ENCODE results near the gene HELLS. TPM values are rescaled to one million over a fixed set of nuclear protein-coding genes. Genes with fewer than 3 reads are reported as not detected.
A peak's percentile ranks its signal among the peaks of the same experiment; 100 is the strongest.
"Not testable (repeated sequence)": the region's sequence is repeated elsewhere in the genome, so short reads cannot be mapped to it uniquely, and the experiment has no call there.

Gene HELLS
- total RNA-seq, 1 donor from 2014 or later = 25.1 TPM

DNA sequence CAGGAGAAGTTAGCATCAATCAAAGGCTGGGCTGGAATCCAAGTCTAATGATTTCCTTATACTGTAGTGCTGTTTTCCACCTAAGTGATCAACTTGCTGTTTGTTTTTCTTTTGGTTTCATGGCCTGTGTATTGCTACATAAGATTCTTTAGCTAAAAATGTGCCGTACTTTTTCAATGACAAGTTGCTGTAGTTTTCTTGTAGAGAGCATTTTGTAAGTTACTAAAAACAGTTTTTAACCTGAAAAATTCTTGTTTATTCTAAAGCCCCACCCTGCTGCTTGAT lies 1.3 kb downstream of the HELLS start:
- Histone ChIP-seq H3K4me3 (peak overlapping the region in 1 of 2 donors; percentile 83), H3K4me1 (peaks cover 0 to 11% of the 10 kb centered on the region in 2 donors), H3K9me3 (no peaks in the 10 kb centered on the region), H3K27me3 (no peaks in the 10 kb centered on the region), H3K36me3 (no peaks in the 10 kb centered on the region), H3K27ac (no peak overlapping the region)
- DNase-seq (ENCODE audit: low spot score in 2 of 2) = no peak
- intact Hi-C loops (cut with DNase I) = no loop called here
- TF ChIP-seq, protein P1, sequence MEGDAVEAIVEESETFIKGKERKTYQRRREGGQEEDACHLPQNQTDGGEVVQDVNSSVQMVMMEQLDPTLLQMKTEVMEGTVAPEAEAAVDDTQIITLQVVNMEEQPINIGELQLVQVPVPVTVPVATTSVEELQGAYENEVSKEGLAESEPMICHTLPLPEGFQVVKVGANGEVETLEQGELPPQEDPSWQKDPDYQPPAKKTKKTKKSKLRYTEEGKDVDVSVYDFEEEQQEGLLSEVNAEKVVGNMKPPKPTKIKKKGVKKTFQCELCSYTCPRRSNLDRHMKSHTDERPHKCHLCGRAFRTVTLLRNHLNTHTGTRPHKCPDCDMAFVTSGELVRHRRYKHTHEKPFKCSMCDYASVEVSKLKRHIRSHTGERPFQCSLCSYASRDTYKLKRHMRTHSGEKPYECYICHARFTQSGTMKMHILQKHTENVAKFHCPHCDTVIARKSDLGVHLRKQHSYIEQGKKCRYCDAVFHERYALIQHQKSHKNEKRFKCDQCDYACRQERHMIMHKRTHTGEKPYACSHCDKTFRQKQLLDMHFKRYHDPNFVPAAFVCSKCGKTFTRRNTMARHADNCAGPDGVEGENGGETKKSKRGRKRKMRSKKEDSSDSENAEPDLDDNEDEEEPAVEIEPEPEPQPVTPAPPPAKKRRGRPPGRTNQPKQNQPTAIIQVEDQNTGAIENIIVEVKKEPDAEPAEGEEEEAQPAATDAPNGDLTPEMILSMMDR (IDR thresholded peaks at IDR 0.05) = no peak

DNA sequence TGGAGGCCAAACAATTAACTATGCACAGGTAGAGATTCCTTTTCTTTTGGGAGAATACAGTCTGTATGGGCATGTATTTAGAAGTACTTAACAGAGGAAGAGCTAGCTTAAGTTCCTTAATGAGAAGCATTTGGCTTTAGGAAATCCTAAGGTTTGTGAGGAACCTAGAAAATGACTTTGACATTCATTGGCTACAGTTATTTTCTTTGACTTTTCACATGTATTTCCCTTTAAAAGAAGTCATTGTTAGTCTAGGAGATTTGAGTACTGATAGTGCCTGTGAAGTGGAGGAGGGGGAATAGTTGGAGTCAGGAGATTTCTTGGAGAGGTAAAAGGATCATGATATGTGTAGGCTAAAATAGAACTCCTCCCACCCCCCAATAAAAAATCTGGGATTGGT lies 3.6 kb downstream of the HELLS start:
- Histone ChIP-seq H3K27ac (no peak overlapping the region), H3K4me3 (no peak overlapping the region), H3K36me3 (no peaks in the 10 kb centered on the region), H3K9me3 (no peaks in the 10 kb centered on the region), H3K4me1 (peaks cover 0 to 11% of the 10 kb centered on the region in 2 donors), H3K27me3 (no peaks in the 10 kb centered on the region)
- intact Hi-C loops (cut with DNase I) = no loop called here
- TF ChIP-seq, protein P1 (IDR thresholded peaks at IDR 0.05) = no peak
- no peak for DNase-seq (ENCODE audit: low spot score in 2 of 2)

DNA sequence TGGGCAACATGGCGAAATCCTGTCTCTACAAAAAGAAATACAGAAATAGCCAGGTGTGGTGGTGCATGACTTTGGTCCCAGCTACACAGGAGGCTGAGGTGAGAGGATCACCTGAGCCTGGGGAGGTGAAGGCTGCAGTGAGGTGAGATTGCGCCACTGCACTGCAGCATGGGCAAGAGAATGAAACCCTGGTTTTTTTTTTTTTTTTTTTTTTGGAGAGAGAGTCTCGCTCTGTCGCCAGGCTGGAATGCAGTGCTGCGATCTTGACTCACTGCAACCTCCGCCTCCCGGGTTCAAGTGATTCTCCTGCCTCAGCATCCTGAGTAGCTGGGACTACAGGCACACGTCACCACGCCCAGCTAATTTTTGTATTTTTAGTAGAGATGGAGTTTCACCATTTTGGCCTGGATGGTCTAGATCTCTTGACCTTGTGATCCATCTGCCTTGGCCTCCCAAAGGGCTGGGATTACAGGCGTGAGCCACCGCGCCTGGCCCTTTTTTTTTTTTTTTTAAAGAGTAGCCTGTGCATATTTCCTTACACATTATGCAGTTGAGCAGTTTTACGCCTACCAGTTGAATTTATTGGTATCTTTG lies 22.2 kb downstream of the HELLS start:
- H3K27ac ChIP-seq; intact Hi-C loops (cut with DNase I); H3K9me3 ChIP-seq; H3K27me3 ChIP-seq; H3K4me1 ChIP-seq; H3K36me3 ChIP-seq; H3K4me3 ChIP-seq; DNase-seq (ENCODE audit: low spot score in 2 of 2): not testable (repeated sequence)

DNA sequence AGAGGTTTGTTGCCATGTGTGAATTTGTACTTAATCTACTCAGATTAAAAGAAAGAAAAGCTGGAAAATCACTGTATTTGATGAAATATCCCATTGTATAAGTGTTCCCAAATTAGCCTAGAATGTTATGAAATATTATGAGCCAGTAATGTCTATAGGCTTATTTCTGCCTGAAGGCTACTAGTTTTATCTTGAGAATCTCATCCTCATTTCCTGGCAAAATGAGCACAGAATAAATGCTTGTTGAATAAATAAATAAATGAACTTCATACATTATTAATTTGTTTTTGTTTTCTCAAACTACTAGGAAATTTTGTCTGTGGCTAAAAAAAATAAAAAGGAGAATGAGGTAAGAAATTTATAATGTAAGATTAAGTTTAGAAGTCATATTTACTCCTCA lies 25.5 kb downstream of the HELLS start:
- Histone ChIP-seq H3K9me3 (no peaks in the 10 kb centered on the region), H3K36me3 (no peaks in the 10 kb centered on the region), H3K27me3 (no peaks in the 10 kb centered on the region), H3K27ac (no peak overlapping the region), H3K4me1 (no peaks in the 10 kb centered on the region), H3K4me3 (no peak overlapping the region)
- DNase-seq (ENCODE audit: low spot score in 2 of 2) = no peak
- TF ChIP-seq, protein P1 (IDR thresholded peaks at IDR 0.05) = no peak
- intact Hi-C loops (cut with DNase I) = no loop called here

DNA sequence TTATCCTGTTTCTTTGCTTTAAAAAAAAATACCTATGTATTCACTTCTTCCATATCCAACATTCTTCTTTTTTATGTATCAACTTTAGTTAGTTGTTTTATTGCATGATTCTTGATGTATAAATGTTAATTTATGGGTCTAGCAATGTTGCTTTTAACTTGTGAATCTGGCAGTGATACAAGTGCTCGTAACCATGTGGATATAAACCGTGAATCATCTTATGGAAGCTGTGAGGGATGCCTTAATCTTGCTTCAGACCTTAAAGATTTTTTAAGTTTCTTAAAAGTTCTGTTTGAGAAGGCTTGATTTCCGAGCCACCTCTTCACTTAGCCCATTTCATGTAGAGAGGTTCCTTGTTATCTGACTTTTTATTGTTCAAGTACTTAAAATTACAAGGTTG lies 25.9 kb downstream of the HELLS start:
- H3K4me3 ChIP-seq = no peak overlapping the region
- H3K36me3 ChIP-seq = no peaks in the 10 kb centered on the region
- H3K9me3 ChIP-seq = no peaks in the 10 kb centered on the region
- no peak overlapping the region for H3K27ac ChIP-seq
- TF ChIP-seq, protein P1 (IDR thresholded peaks at IDR 0.05) = no peak
- intact Hi-C loops (cut with DNase I) = no loop called here
- H3K27me3 ChIP-seq = no peaks in the 10 kb centered on the region
- no peak for DNase-seq (ENCODE audit: low spot score in 2 of 2)
- no peaks in the 10 kb centered on the region for H3K4me1 ChIP-seq

DNA sequence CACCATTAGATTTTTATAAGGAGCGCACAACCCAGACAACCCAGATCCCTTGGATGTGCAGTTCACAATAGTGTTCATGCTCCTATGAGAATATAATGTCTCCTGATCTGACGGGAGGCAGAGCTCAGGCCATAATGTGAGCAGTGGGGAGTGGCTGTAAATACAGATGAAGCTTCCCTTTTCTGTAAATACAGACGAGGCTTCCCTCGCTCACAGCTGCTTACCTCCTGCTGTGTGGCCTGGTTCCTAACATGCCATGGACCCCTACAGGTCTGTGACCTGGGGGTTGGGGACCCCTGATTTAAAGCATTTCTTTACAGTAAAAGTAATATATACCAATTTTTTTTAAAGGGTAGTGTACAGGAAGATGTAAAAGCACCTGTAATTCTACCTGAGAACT lies 33.2 kb downstream of the HELLS start:
- H3K4me1 ChIP-seq = no peaks in the 10 kb centered on the region

More for the DNA sequence above, 33.2 kb downstream of the HELLS start:
- DNase-seq (ENCODE audit: low spot score in 2 of 2) = no peak
- no peaks in the 10 kb centered on the region for H3K9me3 ChIP-seq
- TF ChIP-seq, protein P1 (IDR thresholded peaks at IDR 0.05) = no peak
- no peak overlapping the region for H3K4me3 ChIP-seq
- intact Hi-C loops (cut with DNase I) = no loop called here
- no peak overlapping the region for H3K27ac ChIP-seq
- H3K27me3 ChIP-seq = no peaks in the 10 kb centered on the region
- no peaks in the 10 kb centered on the region for H3K36me3 ChIP-seq
